ENCODE results near the gene ABCF1.

The ABCF1 gene

GRCh38 chr6:30601815-30602641 lies 30.8 kb downstream of the ABCF1 start:
- no peak for DNase-seq (ENCODE audit: low spot score)

GRCh38 chr6:30603961-30604360 lies 32.7 kb downstream of the ABCF1 start:
- no peak for DNase-seq (ENCODE audit: low spot score)

GRCh38 chr6:30610065-30610464 lies 38.8 kb downstream of the ABCF1 start:
- DNase-seq (ENCODE audit: low spot score), result no peak

- DNase-seq (ENCODE audit: low spot score), result no peak
Measured at GRCh38 chr6:30611150-30611855, 40.1 kb downstream of the ABCF1 start.

GRCh38 chr6:30611856-30612194 lies 40.6 kb downstream of the ABCF1 start:
- no peak for DNase-seq (ENCODE audit: low spot score)

- no peak for DNase-seq (ENCODE audit: low spot score)
Measured at GRCh38 chr6:30612213-30612612, 41.0 kb downstream of the ABCF1 start.

GRCh38 chr6:30612687-30613248 lies 41.5 kb downstream of the ABCF1 start:
- DNase-seq (ENCODE audit: low spot score), result no peak

- DNase-seq (ENCODE audit: low spot score), result no peak
Measured at GRCh38 chr6:30613251-30614043, 42.2 kb downstream of the ABCF1 start.

- DNase-seq (ENCODE audit: low spot score), result no peak
Measured at GRCh38 chr6:30614044-30614842, 43.0 kb downstream of the ABCF1 start.

GRCh38 chr6:30614843-30615218 lies 43.6 kb downstream of the ABCF1 start:
- DNase-seq (ENCODE audit: low spot score), result peak; percentile 79

GRCh38 chr6:30615219-30615957 lies 44.1 kb downstream of the ABCF1 start:
- DNase-seq (ENCODE audit: low spot score), result peak; percentile 56

GRCh38 chr6:30615958-30616810 lies 44.9 kb downstream of the ABCF1 start:
- no peak for DNase-seq (ENCODE audit: low spot score)

- peak; percentile 99 for DNase-seq (ENCODE audit: low spot score)
Measured at GRCh38 chr6:30616811-30617564, 45.7 kb downstream of the ABCF1 start, which contains the start of gene PPP1R10. Gene PPP1R10 (minus strand): TSS chr6:30617243. CDS start chr6:30609944, 7,299 bp downstream.

- DNase-seq (ENCODE audit: low spot score), result peak; percentile 95
Measured at GRCh38 chr6:30617565-30618269, 46.5 kb downstream of the ABCF1 start, which contains the start of gene MRPS18B. Gene MRPS18B (plus strand): TSS chr6:30617840. CDS start chr6:30617866, 26 bp downstream.

- DNase-seq (ENCODE audit: low spot score), result no peak
Measured at GRCh38 chr6:30618270-30618797, 47.1 kb downstream of the ABCF1 start.

- DNase-seq (ENCODE audit: low spot score), result no peak
Measured at GRCh38 chr6:30619561-30619960, 48.3 kb downstream of the ABCF1 start.

GRCh38 chr6:30625511-30625910 lies 54.3 kb downstream of the ABCF1 start:
- DNase-seq (ENCODE audit: low spot score), result no peak
